Vagina (tissue), 2 donors: Measurements from ENCODE around the gene DBF4B. TPM values are rescaled to one million over a fixed set of nuclear protein-coding genes. Genes with fewer than 3 reads are reported as not detected.

Experiments used
- DNase-seq, 2 donors: peaks; one replicate each; pipeline ENCODE4 v3.0.0-alpha.2; 2017; ENCODE audit errors: extremely low spot score in 2 of 2
- H3K27ac ChIP-seq: fragments of 200-600 bp; sonication (generic); one replicate; pipeline ENCODE4 v1.5.1; 2019
- H3K27me3 ChIP-seq: fragments of 200-600 bp; sonication (generic); one replicate; pipeline ENCODE4 v1.5.1; 2019
- H3K36me3 ChIP-seq, 2 donors: fragments of 200-600 bp; sonication (generic); one replicate each; pipeline ENCODE4 v1.5.1; 2017 to 2019
- H3K4me1 ChIP-seq: fragments of 200-600 bp; sonication (generic); one replicate; pipeline ENCODE4 v1.5.1; 2019
- H3K4me3 ChIP-seq, 2 donors: fragments of 200-600 bp; sonication (generic); 1 replicate in 1 of 2; 2 replicates in 1 of 2; pipeline ENCODE4 v1.5.1; 2016 to 2019
- H3K9me3 ChIP-seq: fragments of 200-600 bp; sonication (generic); one replicate; pipeline ENCODE4 v1.5.1; 2019
- CTCF ChIP-seq, 3 experiments: fragments of 450-650 bp in 2 of 3; fragments of 200-600 bp in 1 of 3; sonication (generic) in 1 of 3; IDR thresholded peaks; one replicate each; pipeline ENCODE4 v1.5.1; 2017 to 2019; ENCODE audit warnings: antibody characterized with exemption in 3 of 3, mild to moderate bottlenecking in 2 of 3, moderate library complexity in 2 of 3
- POLR2A ChIP-seq, 2 donors: fragments of 450-650 bp; IDR thresholded peaks; one replicate each; pipeline ENCODE4 v1.6.1; 2017; ENCODE audit warnings: antibody characterized with exemption in 2 of 2, mild to moderate bottlenecking in 2 of 2, moderate library complexity in 2 of 2
- POLR2AphosphoS5 ChIP-seq, 2 donors: sonication (generic); formaldehyde crosslinking; IDR thresholded peaks; one replicate each; pipeline ENCODE4 v1.9.0; 2017; ENCODE audit warnings: antibody characterized with exemption in 2 of 2, mild to moderate bottlenecking in 2 of 2, low read depth in 1 of 2; ENCODE audit not compliant: insufficient read depth in 1 of 2
- intact Hi-C: fragments of 100-400 bp; cut with DNase I; formaldehyde crosslinking; loops from one replicate; pipeline ENCODE4 v1.15.1; 2023
- total RNA-seq: library from RNA; depleted of rRNA; stranded (reverse); fragments of >200 nt; gene quantifications from one replicate; pipeline ENCODE4 v1.2.3, GENCODE V29; 2016

The DBF4B gene
- total RNA-seq, 1 donor from 2014 or later: 4.7 TPM

- no peak overlapping the region for H3K27ac ChIP-seq
- no peak for DNase-seq
- TF ChIP-seq CTCF (IDR thresholded peaks at IDR 0.05) (no peak), POLR2AphosphoS5 (IDR thresholded peaks at IDR 0.05; ENCODE audit: insufficient read depth in 1 of 2, low read depth in 1 of 2) (no peak), POLR2A (IDR thresholded peaks at IDR 0.05) (no peak)
- no peak overlapping the region for H3K4me3 ChIP-seq
- no peaks in the 10 kb centered on the region for H3K27me3 ChIP-seq
- H3K9me3 ChIP-seq: no peaks in the 10 kb centered on the region
- intact Hi-C loops: no loop called here
- no peaks in the 10 kb centered on the region for H3K36me3 ChIP-seq
- peaks cover 12% of the 10 kb centered on the region for H3K4me1 ChIP-seq
Observed at GRCh38 chr17:44792276-44792675, 83.8 kb downstream of the DBF4B start.

- H3K27me3 ChIP-seq: no peaks in the 10 kb centered on the region
- intact Hi-C loops: no loop called here
- TF ChIP-seq CTCF (IDR thresholded peaks at IDR 0.05): no peak
- no peak for TF ChIP-seq POLR2A (IDR thresholded peaks at IDR 0.05)
- TF ChIP-seq POLR2AphosphoS5 (IDR thresholded peaks at IDR 0.05; ENCODE audit: insufficient read depth in 1 of 2, low read depth in 1 of 2): no peak
- H3K4me1 ChIP-seq: peaks cover 12% of the 10 kb centered on the region
- H3K9me3 ChIP-seq: no peaks in the 10 kb centered on the region
- H3K27ac ChIP-seq: peak overlapping the region; percentile 60
- peak overlapping the region in 1 of 2 donors; percentile 21 for H3K4me3 ChIP-seq
- H3K36me3 ChIP-seq: no peaks in the 10 kb centered on the region
- no peak for DNase-seq
Observed at GRCh38 chr17:44793885-44794842, 85.7 kb downstream of the DBF4B start.

GRCh38 chr17:44794851-44795413 is 86.5 kb downstream of the DBF4B start:
- no peaks in the 10 kb centered on the region for H3K27me3 ChIP-seq
- H3K4me3 ChIP-seq: peak overlapping the region in 1 of 2 donors; percentile 21
- H3K27ac ChIP-seq: peak overlapping the region; percentile 60
- no peaks in the 10 kb centered on the region for H3K36me3 ChIP-seq
- intact Hi-C loops: no loop called here
- H3K9me3 ChIP-seq: no peaks in the 10 kb centered on the region
- TF ChIP-seq POLR2A (IDR thresholded peaks at IDR 0.05) (no peak), POLR2AphosphoS5 (IDR thresholded peaks at IDR 0.05; ENCODE audit: insufficient read depth in 1 of 2, low read depth in 1 of 2) (no peak), CTCF (IDR thresholded peaks at IDR 0.05) (no peak)
- H3K4me1 ChIP-seq: peaks cover 12% of the 10 kb centered on the region
- no peak for DNase-seq

- H3K27ac ChIP-seq: peak overlapping the region; percentile 48
- TF ChIP-seq POLR2A (IDR thresholded peaks at IDR 0.05): no peak
- TF ChIP-seq POLR2AphosphoS5 (IDR thresholded peaks at IDR 0.05; ENCODE audit: insufficient read depth in 1 of 2, low read depth in 1 of 2): no peak
- no peak for TF ChIP-seq CTCF (IDR thresholded peaks at IDR 0.05)
- no peaks in the 10 kb centered on the region for H3K9me3 ChIP-seq
- peak overlapping the region; percentile 12 to 21 for H3K4me3 ChIP-seq
- H3K27me3 ChIP-seq: no peaks in the 10 kb centered on the region
- H3K4me1 ChIP-seq: peaks cover 12% of the 10 kb centered on the region
- intact Hi-C loops: no loop called here
- no peak for DNase-seq
- no peaks in the 10 kb centered on the region for H3K36me3 ChIP-seq
Observed at GRCh38 chr17:44795421-44795820, 87.0 kb downstream of the DBF4B start.
